GM19025 (cell line): ENCODE results near the gene SLC8A3.

ENCODE experiments used
- ATAC-seq: cut with Tn5 transposase; IDR thresholded peaks from one replicate; pipeline ENCODE4 v1.9.1; 2021; ENCODE audit warnings: mild to moderate bottlenecking, low read depth, moderate library complexity; ENCODE audit not compliant: unreplicated experiment

The SLC8A3 gene

GRCh38 chr14:70073924-70074566 lies 114.7 kb downstream of the SLC8A3 start:
- ATAC-seq: no peak

- no peak for ATAC-seq
Measured at GRCh38 chr14:70069186-70069585, 119.6 kb downstream of the SLC8A3 start.

- no peak for ATAC-seq
Measured at GRCh38 chr14:70067810-70068209, 120.9 kb downstream of the SLC8A3 start.

GRCh38 chr14:70064136-70064865 lies 124.5 kb downstream of the SLC8A3 start:
- ATAC-seq: no peak

GRCh38 chr14:70061108-70061507 lies 127.6 kb downstream of the SLC8A3 start:
- ATAC-seq: no peak

GRCh38 chr14:70059545-70059944 lies 129.2 kb downstream of the SLC8A3 start:
- no peak for ATAC-seq

- no peak for ATAC-seq
Measured at GRCh38 chr14:70057519-70058136, 131.1 kb downstream of the SLC8A3 start.

- ATAC-seq: no peak
Measured at GRCh38 chr14:70052990-70053389, 135.8 kb downstream of the SLC8A3 start.

- ATAC-seq: no peak
Measured at GRCh38 chr14:70050136-70050535, 138.6 kb downstream of the SLC8A3 start.

GRCh38 chr14:70049605-70050004 lies 139.1 kb downstream of the SLC8A3 start:
- ATAC-seq: no peak

GRCh38 chr14:70048313-70048654 lies 140.5 kb downstream of the SLC8A3 start:
- no peak for ATAC-seq

- no peak for ATAC-seq
Measured at GRCh38 chr14:70047598-70048312, 141.0 kb downstream of the SLC8A3 start.

GRCh38 chr14:70045844-70046535 lies 142.8 kb downstream of the SLC8A3 start:
- no peak for ATAC-seq

- ATAC-seq: no peak
Measured at GRCh38 chr14:70045310-70045709, 143.4 kb downstream of the SLC8A3 start.

- ATAC-seq: no peak
Measured at GRCh38 chr14:70043001-70043400, 145.8 kb downstream of the SLC8A3 start.

- no peak for ATAC-seq
Measured at GRCh38 chr14:70036665-70037064, 152.1 kb downstream of the SLC8A3 start.

- no peak for ATAC-seq
Measured at GRCh38 chr14:70034257-70034656, 154.5 kb downstream of the SLC8A3 start.

GRCh38 chr14:70033561-70033960 lies 155.2 kb downstream of the SLC8A3 start:
- ATAC-seq: no peak

- no peak for ATAC-seq
Measured at GRCh38 chr14:70033116-70033515, 155.6 kb downstream of the SLC8A3 start.

GRCh38 chr14:70032447-70032846 lies 156.3 kb downstream of the SLC8A3 start:
- no peak for ATAC-seq

- no peak for ATAC-seq
Measured at GRCh38 chr14:70032016-70032415, 156.7 kb downstream of the SLC8A3 start.
